OCI-M2 (cell line): ENCODE measurements around the gene SRD5A3.

Experiments
- DNase-seq: peaks from one replicate; lab custom pipeline; 2025; ENCODE audit not compliant: unreplicated experiment; lab: John Stamatoyannopoulos, UW

SRD5A3 gene

DNA sequence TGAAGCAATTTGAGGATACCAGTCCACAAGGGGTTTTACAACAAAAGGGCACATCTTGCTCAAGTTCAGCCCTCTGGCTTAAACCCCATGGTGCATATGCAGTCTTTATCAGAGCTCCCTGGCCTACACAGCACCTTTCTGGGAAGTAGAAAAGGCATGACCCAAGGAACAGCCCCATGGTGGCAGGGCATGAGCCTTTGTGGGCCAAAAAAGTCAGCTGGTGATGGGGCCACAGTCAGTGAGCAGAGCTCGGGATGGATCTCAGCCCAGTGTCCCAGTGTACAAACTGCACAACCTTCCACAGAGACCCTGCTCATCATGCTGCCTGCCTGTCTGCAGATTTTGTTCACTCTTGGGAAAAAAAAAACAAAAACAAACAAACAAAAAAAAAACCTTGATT, 27.4 kb downstream of the SRD5A3 start:
- no peak for DNase-seq

DNA sequence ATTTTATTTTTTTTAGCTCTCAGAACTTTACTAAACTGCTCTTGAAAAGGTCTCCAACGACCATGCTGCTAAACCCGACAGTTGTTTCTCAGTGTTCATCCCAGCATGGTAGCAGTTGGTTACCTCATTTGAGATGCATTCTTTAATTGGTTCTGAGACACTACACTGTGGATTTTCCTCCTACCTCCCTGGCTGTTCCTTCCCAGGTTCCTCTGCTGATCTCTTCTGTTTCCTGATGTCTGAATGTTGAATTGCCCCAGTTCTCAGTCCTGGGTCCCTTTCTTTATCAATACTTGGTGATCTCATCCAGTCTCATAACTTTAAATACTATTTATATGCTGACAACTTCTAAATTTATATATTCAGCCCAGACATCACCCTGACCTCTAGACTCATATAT, 30.7 kb downstream of the SRD5A3 start:
- no peak for DNase-seq

DNA sequence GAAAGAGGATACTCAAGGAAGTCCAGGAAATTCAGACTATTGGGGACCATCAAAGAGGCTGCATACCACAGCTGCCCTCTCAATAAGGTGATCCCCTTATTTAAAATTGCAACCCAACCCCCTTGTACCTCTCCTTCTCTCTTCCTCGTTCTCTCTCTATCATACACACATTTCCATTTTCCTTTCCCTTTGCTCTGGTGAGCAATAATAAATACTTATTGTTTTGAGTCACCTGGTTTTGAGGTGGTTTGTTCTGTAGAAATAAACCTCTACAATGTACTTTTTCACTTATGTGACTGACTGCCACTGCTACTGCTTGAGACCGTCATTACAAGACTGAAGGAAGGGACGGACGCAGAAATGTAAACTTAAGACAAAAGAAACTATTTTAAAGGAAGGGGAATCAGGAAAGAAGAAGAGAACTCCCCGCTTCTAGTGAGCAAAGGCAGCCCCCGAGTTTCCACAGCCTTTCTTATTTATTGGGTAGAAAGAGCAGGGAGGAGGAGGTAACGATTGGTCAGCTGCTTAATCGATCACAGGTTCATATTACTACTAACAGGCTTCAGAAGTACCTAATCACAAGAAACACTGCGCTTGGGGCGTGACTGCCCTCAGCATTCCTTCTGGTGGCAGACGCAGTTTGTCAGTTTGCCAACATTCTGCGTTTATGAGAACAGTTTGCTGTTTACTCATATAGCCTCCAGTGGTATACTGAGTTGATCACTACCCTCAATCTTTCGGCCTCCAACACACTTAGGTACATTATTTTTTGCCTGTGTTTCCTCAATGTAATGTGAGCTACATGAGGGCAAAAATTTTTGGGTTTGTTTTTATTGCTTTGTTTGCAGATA, 32.8 kb downstream of the SRD5A3 start:
- no peak for DNase-seq

DNA sequence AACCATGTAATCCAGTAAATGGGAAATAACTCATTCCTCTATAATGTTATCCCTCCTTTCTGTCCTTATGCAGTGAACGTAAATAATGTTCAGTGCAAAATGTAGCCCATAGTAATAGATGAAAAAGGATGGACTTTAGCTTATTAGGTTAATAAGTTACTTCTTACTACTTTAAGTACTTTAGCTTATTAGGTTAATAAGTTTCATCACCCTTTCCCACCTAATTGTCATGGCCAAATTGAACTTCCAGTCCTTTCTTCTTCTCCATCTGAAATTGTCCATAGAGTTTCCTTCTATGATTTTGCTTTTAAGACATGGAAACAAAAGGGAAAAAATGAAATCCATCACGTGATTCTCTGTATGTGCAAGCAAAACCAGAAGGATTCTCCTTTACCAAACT, 34.5 kb downstream of the SRD5A3 start:
- DNase-seq = no peak

DNA sequence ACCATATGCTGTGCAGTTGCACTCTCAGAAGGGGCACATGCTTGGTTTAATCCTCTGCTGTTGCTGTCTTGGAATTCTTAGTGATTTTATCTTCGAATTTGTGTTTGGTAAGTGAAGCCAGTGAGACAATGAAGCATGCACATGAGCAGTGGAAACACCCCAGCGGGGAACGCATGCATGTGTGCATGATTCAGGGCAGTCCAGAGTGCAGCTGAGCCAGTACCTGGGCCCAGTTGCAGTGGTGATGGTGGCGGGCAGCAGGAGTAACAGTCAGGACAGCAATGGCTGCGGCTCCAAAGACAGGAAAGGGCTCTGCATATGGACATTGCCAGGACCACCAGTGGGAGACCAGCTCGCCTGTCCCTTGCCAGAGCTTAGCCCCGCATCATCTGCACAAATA, 35.5 kb downstream of the SRD5A3 start:
- DNase-seq = no peak

DNA sequence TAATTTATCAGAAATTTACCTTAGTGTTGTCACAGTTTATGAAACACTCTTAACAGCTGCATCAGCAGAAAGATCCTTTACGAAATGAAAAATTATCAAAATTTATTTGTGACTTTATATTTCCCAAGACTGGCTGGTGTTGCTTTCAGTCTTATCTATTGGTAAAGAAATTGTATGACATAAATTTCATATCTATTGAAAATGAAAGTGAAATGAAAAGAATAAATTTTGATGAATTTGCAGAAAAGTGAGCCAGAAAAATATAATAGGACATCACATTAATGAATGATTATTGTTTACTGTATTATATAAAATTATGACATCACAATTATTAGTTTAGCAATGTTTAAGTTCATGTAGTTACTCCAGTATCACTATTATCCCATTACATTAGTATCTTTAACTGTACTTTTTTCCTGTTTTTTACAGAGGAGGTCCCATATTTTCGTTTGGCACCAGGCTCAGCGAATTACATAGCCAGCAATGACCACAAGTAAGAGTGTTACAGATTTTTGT, 36.5 kb downstream of the SRD5A3 start:
- DNase-seq = no peak

DNA sequence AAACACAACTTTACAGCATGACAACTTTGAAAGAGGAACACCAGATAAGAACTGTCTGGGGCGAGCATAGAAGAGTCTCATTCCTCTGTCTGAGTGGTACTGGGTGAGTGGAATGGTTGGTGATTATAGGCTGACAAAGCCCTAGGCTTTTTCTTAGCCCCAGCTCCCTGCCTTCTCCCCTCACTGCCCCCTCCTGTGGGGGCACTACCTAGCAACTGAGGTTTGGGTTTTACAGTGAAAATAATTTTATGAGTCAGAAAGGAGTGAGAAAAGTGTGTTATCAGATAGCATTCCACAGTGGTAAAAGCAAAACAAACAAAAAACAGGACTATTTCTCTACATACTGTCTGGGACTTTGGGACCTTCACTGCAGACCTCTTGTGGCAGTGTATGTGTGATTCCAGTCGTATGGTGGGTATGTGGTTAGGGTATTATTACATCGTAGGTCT, 39.2 kb downstream of the SRD5A3 start:
- no peak for DNase-seq

DNA sequence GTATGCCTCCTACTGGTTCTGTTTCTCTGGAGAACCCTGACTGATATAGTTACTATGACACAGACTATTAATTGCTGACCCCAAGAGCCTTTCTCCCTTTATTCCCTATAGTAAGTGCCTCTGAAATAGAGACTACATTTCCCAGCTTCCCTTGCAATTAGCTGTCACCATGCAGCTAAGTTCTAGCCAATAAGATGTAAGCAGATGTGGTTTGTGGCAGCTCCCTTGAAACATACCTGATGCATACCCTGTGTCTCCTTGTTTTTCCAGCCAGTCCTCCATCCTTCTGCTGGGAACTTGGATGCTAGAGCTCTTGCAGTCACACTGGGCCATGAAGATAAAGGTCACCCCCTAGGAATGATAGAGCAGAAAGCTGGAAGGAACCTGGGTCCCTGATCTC, 40.0 kb downstream of the SRD5A3 start:
- no peak for DNase-seq

DNA sequence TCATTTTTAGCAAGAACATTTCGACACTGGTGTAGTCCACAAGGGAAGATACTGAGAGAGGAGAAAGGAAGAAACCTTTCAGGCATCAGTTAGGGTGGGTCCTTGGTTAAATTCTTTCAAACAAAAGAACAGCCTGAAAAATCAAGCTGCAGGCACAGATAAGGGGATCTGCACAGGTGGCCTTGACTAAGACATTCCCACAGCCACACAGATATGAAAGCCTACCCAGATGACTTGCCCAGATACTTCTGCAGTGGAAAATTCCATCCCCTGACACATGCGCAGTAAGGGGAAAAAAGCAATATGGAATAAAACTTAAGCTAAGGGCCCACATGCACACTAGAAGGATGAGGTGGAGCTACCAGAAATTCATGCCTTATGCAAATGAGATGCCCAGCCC, 40.8 kb downstream of the SRD5A3 start:
- DNase-seq = peak; percentile 71

DNA sequence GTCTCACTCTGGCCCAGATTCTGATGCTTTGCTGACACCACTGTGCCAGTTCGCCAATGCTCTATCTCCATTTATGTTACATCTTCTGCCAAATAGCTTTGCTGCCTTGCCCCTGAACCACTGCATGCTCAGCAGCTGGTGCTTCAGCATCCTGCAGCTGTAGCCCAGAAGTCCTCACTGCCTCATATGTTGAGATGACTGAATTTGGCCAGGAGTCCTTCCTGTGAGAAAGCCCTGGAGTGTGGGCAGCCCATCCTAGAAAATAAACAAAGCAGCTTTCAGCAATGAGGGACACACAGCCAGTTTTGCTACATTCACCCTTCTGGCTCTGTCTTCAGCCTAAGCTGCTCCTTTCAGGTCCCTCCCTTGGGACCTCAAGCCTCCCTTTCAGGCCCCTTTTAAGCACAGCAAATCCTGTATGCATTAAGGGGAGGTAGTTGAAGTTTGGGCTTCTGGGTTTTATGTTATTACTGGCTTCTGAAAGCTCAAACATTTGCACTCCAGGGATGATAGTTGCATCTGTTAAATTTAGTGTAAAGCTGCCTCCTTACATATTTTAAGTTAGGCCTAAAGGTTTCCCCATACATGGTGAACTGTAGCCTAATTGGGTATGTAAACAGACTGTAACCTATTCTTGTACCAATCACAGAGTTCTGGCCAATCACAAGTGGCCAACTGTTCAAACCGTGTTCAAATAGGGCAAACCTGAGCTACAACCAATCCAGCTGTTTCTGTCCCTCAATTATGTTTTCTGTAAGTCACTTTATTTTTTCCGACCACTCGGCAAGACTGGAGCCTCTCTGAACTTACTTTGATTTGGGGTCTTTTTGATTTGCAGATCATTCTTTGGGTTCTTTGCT, 47.6 kb downstream of the SRD5A3 start:
- no peak for DNase-seq

DNA sequence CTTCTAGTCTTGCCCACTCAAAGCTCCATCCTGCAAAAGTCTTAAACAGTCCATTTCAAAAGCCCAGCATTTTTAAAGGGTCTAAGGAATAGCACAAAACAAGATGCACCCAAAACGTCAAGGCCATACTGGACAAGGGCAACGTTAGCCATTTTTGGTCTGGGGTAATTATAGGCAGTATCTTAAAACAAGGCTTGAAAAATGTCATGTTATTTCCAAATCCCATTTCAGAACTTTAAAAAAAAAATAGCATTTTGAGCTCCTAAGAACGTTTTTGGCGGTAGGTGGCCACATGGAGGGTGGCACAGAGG, 49.1 kb downstream of the SRD5A3 start:
- DNase-seq = no peak

DNA sequence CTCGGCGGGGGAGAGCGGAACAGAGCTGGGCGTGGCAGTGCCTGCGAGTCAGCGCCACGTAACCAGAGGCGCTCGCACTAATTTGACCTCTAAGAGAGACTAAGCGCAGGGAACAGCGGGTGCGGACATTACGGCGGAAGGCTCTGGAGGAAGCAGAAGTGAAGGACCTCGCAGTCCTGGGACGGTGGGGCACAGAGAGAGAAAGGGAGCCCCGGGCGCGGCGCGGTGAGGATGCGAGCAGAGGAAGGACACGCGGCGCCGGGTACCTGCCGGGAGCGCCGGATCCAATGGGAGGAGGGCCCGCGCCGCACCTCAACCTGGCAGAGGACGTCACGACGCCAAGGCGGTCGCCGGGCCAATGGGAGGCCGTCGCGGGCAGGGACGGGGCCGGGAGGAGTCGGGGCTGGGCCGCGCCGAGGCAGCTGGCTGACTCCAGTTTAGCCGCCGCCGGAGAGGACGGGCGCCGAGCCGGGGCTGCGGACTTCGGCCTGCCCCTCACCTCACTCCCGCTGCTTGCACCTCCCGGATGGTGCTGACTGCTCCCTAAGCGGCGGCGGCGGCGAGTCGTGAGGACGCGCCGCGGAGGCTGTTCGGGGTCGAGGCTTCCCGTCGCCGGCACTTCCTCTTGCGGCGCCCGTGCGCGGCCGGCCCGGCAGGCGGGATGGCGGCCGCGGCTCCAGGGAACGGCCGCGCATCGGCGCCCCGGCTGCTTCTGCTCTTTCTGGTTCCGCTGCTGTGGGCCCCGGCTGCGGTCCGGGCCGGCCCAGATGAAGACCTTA, 49.7 kb downstream of the SRD5A3 start, which contains the start of gene TMEM165:
TSS of gene TMEM165 (plus strand) at position 429 of the 779 bp plus-strand sequence. CDS start at position 662, 233 bp downstream.
- DNase-seq = no peak

DNA sequence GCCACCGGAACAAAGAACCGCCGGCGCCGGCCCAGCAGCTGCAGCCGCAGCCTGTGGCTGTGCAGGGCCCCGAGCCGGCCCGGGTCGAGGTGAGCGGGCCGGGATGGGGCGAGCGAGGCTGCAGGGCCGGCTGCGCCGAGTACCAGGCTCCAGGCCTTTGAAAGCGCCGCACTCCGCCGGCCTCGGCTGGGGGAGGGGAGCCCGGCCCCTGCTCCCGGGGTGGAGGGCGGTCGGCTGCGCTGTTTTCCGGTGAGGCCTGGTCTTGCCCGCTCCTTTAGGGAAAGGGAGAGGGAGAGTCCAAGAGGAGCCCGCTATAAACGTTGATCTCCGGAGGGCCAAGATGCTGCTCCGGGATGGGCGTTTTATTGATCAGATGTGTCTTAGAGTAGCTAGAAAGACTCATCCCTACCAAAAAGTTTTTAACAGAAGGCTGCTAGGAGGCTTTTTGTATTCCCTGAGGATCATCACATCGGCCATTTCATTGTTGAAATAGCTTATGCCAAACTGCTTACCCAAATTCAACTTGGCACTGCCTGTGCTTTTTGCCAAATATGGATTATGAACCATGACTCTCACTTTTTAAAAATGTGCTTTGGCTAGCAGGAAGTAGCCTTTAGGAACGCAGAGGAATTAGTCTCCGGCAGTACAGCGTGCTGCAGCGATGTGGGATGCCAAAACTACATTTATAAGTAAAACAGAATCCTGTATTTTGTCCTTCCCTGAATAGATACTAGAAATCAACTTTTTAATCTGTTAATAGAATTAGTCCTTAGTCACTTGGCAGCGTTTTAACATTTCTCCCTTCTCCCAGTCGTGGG, 50.5 kb downstream of the SRD5A3 start:
- DNase-seq = no peak

DNA sequence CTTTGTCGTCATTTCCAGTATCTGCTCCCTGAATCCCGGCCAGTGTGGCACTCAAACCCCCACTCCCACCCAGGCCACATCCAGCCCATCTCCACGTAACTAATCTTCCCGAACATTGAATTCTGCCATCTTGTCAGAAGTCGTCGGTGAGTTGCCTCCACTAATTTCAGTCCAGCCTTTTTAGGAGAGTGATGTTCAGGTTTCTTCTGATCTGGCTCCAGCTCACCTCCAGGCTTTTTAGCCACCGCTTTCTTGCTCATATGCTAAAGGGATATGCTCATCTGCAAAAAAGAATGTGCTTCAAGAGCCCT, 51.0 kb downstream of the SRD5A3 start:
- DNase-seq = no peak

DNA sequence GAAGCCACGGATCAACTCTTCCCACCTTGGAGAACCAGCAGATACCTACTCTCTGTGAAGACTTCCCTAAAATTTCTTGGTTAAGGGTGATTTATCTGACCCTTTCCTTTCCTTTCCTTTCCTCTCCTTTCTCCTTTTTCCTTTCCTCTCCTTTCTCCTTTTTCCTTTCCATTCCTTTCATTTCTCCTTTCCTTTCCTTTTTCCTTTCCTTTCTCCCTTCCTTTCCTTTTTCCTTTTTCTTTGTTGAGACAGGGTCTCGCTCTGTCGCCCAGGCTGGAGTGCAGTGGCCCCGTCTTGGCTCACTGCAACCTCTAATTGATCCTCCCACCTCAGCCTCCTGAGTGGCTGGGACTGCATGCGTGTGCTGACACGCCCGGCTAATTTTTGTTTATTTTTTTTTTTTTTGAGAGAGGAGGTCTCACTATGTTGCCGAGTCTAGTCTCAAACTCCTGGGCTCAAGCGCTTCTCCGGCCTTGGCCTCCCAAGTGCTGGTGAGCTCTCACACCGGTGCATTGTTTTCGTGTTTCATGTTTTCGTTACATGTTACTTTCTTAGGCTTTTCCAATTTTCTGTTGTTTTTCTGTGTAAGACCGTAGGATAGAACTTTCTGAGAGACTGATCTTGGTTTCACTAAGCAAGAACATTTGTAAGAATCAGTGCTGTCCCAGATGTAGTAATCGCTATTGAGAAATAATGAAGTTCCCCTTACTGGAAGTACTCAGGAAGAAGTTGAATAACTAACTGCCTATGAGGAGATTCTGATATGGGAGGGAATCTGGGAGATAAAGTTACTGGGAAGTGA, 51.7 kb downstream of the SRD5A3 start:
- no peak for DNase-seq

DNA sequence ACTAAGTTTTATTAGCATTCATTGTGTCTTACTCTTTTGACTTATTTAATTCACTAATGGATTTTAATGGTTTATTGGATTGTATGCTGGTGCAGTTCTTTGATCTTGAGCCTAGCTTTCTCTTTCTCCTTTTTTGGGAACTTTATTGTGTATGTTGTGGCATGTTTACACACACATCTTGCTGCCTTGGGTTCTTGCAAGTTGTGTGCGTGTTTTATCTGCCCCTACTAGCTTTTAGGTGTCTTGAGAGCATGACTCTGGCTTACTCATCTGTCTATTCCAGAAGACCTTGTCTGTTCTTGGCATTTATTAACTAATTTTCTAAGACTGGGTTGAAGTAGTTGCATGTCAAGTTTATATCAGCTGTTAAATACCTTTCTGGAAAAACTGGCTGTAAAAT, 52.4 kb downstream of the SRD5A3 start:
- no peak for DNase-seq

DNA sequence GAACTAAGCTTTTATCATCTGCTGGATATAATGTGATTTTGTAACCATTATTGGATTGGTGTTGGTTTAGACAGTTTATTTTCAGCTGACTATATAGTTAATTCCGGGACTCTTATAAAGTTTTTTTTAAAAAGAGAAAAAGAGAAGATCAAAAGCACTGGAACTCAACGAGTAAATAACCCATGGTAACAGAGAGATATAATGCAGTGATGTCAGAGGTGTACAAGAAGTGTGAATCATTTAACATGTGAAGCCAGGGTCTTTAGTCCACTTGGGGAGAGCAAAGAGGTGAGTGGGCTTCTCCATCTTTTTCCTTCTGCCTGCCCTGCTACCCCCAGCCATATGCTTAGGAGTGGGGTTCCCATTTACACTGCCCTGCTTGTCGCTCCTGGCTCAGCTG, 52.9 kb downstream of the SRD5A3 start:
- no peak for DNase-seq

DNA sequence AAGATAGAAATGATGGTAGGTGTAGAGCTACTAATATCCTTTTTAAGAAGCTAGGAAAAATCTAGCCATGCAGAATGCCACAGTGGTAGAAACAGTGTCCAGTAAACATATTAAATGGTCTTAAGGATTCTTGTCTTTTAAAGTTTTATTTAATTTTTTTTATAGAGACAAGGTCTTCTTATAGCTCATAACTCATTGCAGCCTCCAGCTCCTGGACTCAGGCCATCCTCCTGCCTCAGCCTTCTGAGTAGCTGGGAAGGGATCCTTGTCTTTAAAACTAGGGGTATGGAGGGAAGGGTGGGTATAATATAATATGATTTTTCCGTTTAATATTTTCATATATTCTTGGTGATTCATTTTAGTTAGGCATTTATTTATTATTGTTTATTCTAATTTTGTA, 53.5 kb downstream of the SRD5A3 start:
- DNase-seq = no peak

DNA sequence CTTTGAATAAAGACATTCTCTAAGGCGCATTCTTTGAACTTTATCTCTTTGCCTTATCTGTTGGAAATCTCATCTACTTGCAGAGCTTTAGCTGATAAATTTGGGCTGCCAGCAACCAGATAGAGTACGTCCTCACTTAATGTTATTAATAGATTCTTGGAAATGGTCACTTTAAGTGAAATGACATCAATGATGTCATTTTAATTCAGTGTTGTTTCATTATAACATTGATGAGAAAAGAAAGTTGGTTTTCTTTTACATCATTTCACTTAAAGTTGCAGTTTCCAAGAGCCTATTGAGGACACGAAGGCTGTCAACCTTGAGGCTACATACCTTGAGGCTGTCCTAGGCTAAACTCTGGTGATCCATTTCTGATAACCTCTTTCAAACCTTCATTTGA, 59.0 kb downstream of the SRD5A3 start:
- no peak for DNase-seq

DNA sequence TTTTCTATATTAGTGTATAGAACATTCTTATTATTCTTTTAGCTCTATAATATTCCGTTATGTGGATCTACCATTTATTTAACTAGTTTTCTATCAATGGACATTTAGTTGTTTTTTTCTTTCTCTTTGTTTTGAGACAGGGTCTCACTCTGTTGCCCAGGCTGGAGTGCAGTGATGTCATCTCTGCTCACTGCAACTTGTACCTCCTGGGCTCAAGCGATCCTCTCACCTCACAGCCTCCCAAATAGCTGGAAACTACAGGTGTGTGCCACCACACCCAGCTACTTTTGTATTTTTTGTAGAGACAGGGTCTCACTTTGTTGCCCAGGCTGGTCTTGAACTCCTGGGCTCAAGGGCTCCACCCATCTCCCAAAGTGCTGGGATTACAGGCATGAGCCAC, 60.5 kb downstream of the SRD5A3 start:
- DNase-seq = no peak
